Gastroesophageal sphincter (tissue), 4 donors: ENCODE measurements around the gene DMRT1. TPM values are rescaled to one million over a fixed set of nuclear protein-coding genes. Genes with fewer than 3 reads are reported as not detected.
"Not testable (repeated sequence)": the region's sequence is repeated elsewhere in the genome, so short reads cannot be mapped to it uniquely, and the experiment has no call there.

Source experiments
- ATAC-seq: fragments of 150-250 bp; one replicate; pipeline ENCODE4 v1.9.1; 2016; ENCODE audit warnings: mild to moderate bottlenecking, moderate library complexity
- H3K27ac ChIP-seq, 4 donors: fragments of 200-600 bp; sonication (generic) in 3 of 4; 1 replicate in 3 of 4; 2 replicates in 1 of 4; pipeline ENCODE4 v1.5.1; 2016 to 2019
- H3K27me3 ChIP-seq: fragments of 200-600 bp; sonication (generic); one replicate; pipeline ENCODE4 v1.5.1; 2019
- H3K36me3 ChIP-seq, 2 donors: fragments of 200-600 bp; sonication (generic); one replicate each; pipeline ENCODE4 v1.5.1; 2019; ENCODE audit warnings: control low read depth in 1 of 2
- H3K4me1 ChIP-seq, 3 donors: fragments of 200-600 bp; sonication (generic); 1 replicate in 2 of 3; 2 replicates in 1 of 3; pipeline ENCODE4 v1.5.1; 2016 to 2019; ENCODE audit warnings: control low read depth in 2 of 3
- H3K4me3 ChIP-seq, 2 donors: fragments of 200-600 bp; sonication (generic); one replicate each; pipeline ENCODE4 v1.5.1; 2019; ENCODE audit warnings: mild to moderate bottlenecking in 1 of 2, moderate library complexity in 1 of 2
- H3K9me3 ChIP-seq, 3 donors: fragments of 200-600 bp; sonication (generic); one replicate each; pipeline ENCODE4 v1.5.1; 2017 to 2019; ENCODE audit warnings: control low read depth in 2 of 3
- CTCF ChIP-seq, 4 experiments: fragments of 200-600 bp in 2 of 4; fragments of 450-650 bp in 2 of 4; sonication (generic) in 1 of 4; IDR thresholded peaks; one replicate each; pipeline ENCODE4 v1.5.1; 2017 to 2019; ENCODE audit warnings: antibody characterized with exemption in 4 of 4, mild to moderate bottlenecking in 2 of 4, moderate library complexity in 2 of 4
- EP300 ChIP-seq: sonication (generic); formaldehyde crosslinking; IDR thresholded peaks from one replicate; pipeline ENCODE4 v1.6.1; 2017; ENCODE audit warnings: antibody characterized with exemption, mild to moderate bottlenecking
- POLR2A ChIP-seq, 2 donors: fragments of 450-650 bp; IDR thresholded peaks; one replicate each; pipeline ENCODE4 v1.6.1; 2017; ENCODE audit warnings: antibody characterized with exemption in 2 of 2, mild to moderate bottlenecking in 2 of 2, moderate library complexity in 1 of 2
- POLR2AphosphoS5 ChIP-seq: sonication (generic); formaldehyde crosslinking; IDR thresholded peaks from one replicate; pipeline ENCODE4 v1.6.1; 2017; ENCODE audit warnings: antibody characterized with exemption
- WGBS, 2 donors: methylation state at CpG; one replicate each; pipeline ENCODE4 v1.1.5; 2018; ENCODE audit warnings: low coverage in 1 of 2; 5-methylcytosine and 5-hydroxymethylcytosine counted together
- total RNA-seq, 4 donors: library from RNA; depleted of rRNA; stranded (reverse); fragments of >200 nt; gene quantifications; one replicate each; pipeline ENCODE4 v1.1.0, GENCODE V29; 2016

Gene DMRT1
- total RNA-seq, 4 donors from 2014 or later = not detected

GRCh38 chr9:905906-906305 is 64.4 kb downstream of the DMRT1 start:
- Histone ChIP-seq H3K9me3 (no peaks in the 10 kb centered on the region), H3K27ac (no peak overlapping the region), H3K4me3 (no peak overlapping the region), H3K36me3 (no peaks in the 10 kb centered on the region), H3K27me3 (peaks cover 91% of the 10 kb centered on the region), H3K4me1 (no peaks in the 10 kb centered on the region)
- TF ChIP-seq POLR2A (IDR thresholded peaks at IDR 0.05) (no peak), POLR2AphosphoS5 (no peak), EP300 (no peak), CTCF (IDR thresholded peaks at IDR 0.05) (no peak)
- 30 to 40% methylated on average over 2 to 4 of the region's 6 CpGs for WGBS, 2 donors
- no peak for ATAC-seq

- no peak for TF ChIP-seq POLR2AphosphoS5
- TF ChIP-seq EP300 = no peak
- no peak for TF ChIP-seq CTCF (IDR thresholded peaks at IDR 0.05)
- TF ChIP-seq POLR2A (IDR thresholded peaks at IDR 0.05) = no peak
- no peaks in the 10 kb centered on the region for H3K9me3 ChIP-seq
- 0 to 11% methylated on average over 2 to 9 of the region's 10 CpGs for WGBS, 2 donors
- ATAC-seq = no peak
- no peak overlapping the region for H3K4me3 ChIP-seq
- no peaks in the 10 kb centered on the region for H3K4me1 ChIP-seq
- H3K27ac ChIP-seq = no peak overlapping the region
- H3K36me3 ChIP-seq = no peaks in the 10 kb centered on the region
- peaks cover 73% of the 10 kb centered on the region for H3K27me3 ChIP-seq
These were observed 67.2 kb downstream of the DMRT1 start for GRCh38 chr9:908536-909205.

GRCh38 chr9:911005-911404 is 69.5 kb downstream of the DMRT1 start:
- no peaks in the 10 kb centered on the region for H3K4me1 ChIP-seq
- no peak for ATAC-seq

GRCh38 chr9:912776-913175 is 71.3 kb downstream of the DMRT1 start:
- ATAC-seq = no peak
- H3K4me1 ChIP-seq = no peaks in the 10 kb centered on the region
- no peak overlapping the region for H3K27ac ChIP-seq
- no peaks in the 10 kb centered on the region for H3K9me3 ChIP-seq
- WGBS, 2 donors = 60 to 100% methylated on average over 1 of the region's 1 CpG
- no peak overlapping the region for H3K4me3 ChIP-seq
- TF ChIP-seq CTCF (IDR thresholded peaks at IDR 0.05) (no peak), EP300 (no peak), POLR2AphosphoS5 (no peak), POLR2A (IDR thresholded peaks at IDR 0.05) (no peak)
- H3K27me3 ChIP-seq = peaks cover 63% of the 10 kb centered on the region
- no peaks in the 10 kb centered on the region for H3K36me3 ChIP-seq

More at GRCh38 chr9:911005-911404, 69.5 kb downstream of the DMRT1 start:
- H3K36me3 ChIP-seq = no peaks in the 10 kb centered on the region
- H3K27ac ChIP-seq = no peak overlapping the region
- peaks cover 72% of the 10 kb centered on the region for H3K27me3 ChIP-seq
- H3K4me3 ChIP-seq = no peak overlapping the region
- no peak for TF ChIP-seq POLR2A (IDR thresholded peaks at IDR 0.05)
- TF ChIP-seq POLR2AphosphoS5 = no peak
- TF ChIP-seq EP300 = no peak
- no peak for TF ChIP-seq CTCF (IDR thresholded peaks at IDR 0.05)
- 80 to 89% methylated on average over 2 to 3 of the region's 4 CpGs for WGBS, 2 donors
- H3K9me3 ChIP-seq = no peaks in the 10 kb centered on the region

GRCh38 chr9:913526-913925 is 72.0 kb downstream of the DMRT1 start:
- WGBS, 2 donors = 87 to 88% methylated on average over 8 to 9 of the region's 10 CpGs
- H3K27ac ChIP-seq, ATAC-seq, H3K4me3 ChIP-seq, H3K9me3 ChIP-seq, H3K4me1 ChIP-seq, H3K36me3 ChIP-seq: not testable (repeated sequence)
- peaks cover 56% of the 10 kb centered on the region for H3K27me3 ChIP-seq
